GM06990 (cell line): ENCODE measurements around the gene MYNN.

Experiments used
- DNase-seq: peaks from one replicate; pipeline ENCODE4 v3.0.0-alpha.2; 2011; ENCODE audit not compliant: insufficient read length; ENCODE audit errors: extremely low read depth
- H3K27me3 ChIP-seq: replicated peaks from 2 replicates; pipeline ENCODE4 v1.6.0; 2011; ENCODE audit warnings: low read length; ENCODE audit not compliant: control insufficient read depth, insufficient read depth
- H3K36me3 ChIP-seq: 2 replicates; pipeline ENCODE4 v1.5.1; 2011; ENCODE audit warnings: low read length; ENCODE audit not compliant: control insufficient read depth, insufficient read depth
- H3K4me3 ChIP-seq: replicated peaks from 2 replicates; pipeline ENCODE4 v1.5.1; 2011; ENCODE audit warnings: low read depth, mild to moderate bottlenecking, control low read depth, low read length
- CTCF ChIP-seq: IDR thresholded peaks from 2 replicates; pipeline ENCODE4 v1.5.1; 2011; ENCODE audit warnings: low read length, control low read depth, mild to moderate bottlenecking, inconsistent platforms; ENCODE audit not compliant: insufficient read depth, poor library complexity, severe bottlenecking

Gene MYNN

GRCh38 chr3:169787120-169787519, 13.9 kb downstream of the MYNN start:
- no peak for TF ChIP-seq CTCF
- DNase-seq, result no peak
- peaks cover 3% of the 10 kb centered on the region for H3K36me3 ChIP-seq
- no peak overlapping the region for H3K4me3 ChIP-seq
- no peaks in the 10 kb centered on the region for H3K27me3 ChIP-seq

GRCh38 chr3:169787791-169788190, 14.6 kb downstream of the MYNN start:
- H3K4me3 ChIP-seq, result no peak overlapping the region
- no peak for DNase-seq
- no peaks in the 10 kb centered on the region for H3K27me3 ChIP-seq
- no peak for TF ChIP-seq CTCF
- H3K36me3 ChIP-seq, result peaks cover 4% of the 10 kb centered on the region

GRCh38 chr3:169790219-169790618, 17.0 kb downstream of the MYNN start:
- no peak for TF ChIP-seq CTCF
- no peak for DNase-seq
- Histone ChIP-seq H3K27me3 (no peaks in the 10 kb centered on the region), H3K36me3 (peaks cover 4% of the 10 kb centered on the region), H3K4me3 (no peak overlapping the region)

GRCh38 chr3:169790687-169791429, 17.7 kb downstream of the MYNN start:
- peaks cover 4% of the 10 kb centered on the region for H3K36me3 ChIP-seq
- no peak for TF ChIP-seq CTCF

GRCh38 chr3:169792359-169792758, 19.2 kb downstream of the MYNN start:
- Histone ChIP-seq H3K4me3 (no peak overlapping the region), H3K27me3 (no peaks in the 10 kb centered on the region), H3K36me3 (peaks cover 2% of the 10 kb centered on the region)
- DNase-seq, result no peak
- no peak for TF ChIP-seq CTCF

More at GRCh38 chr3:169790687-169791429, 17.7 kb downstream of the MYNN start:
- no peak overlapping the region for H3K4me3 ChIP-seq
- H3K27me3 ChIP-seq, result no peaks in the 10 kb centered on the region
- DNase-seq, result no peak
